HG03575 (cell line): ENCODE results near the gene SLCO4A1.

Experiments
- ATAC-seq: cut with Tn5 transposase; IDR thresholded peaks from one replicate; pipeline ENCODE4 v1.9.1; 2021; ENCODE audit not compliant: unreplicated experiment, insufficient number of reproducible peaks, low FRiP score; ENCODE audit errors: extremely low read depth

SLCO4A1 gene

DNA sequence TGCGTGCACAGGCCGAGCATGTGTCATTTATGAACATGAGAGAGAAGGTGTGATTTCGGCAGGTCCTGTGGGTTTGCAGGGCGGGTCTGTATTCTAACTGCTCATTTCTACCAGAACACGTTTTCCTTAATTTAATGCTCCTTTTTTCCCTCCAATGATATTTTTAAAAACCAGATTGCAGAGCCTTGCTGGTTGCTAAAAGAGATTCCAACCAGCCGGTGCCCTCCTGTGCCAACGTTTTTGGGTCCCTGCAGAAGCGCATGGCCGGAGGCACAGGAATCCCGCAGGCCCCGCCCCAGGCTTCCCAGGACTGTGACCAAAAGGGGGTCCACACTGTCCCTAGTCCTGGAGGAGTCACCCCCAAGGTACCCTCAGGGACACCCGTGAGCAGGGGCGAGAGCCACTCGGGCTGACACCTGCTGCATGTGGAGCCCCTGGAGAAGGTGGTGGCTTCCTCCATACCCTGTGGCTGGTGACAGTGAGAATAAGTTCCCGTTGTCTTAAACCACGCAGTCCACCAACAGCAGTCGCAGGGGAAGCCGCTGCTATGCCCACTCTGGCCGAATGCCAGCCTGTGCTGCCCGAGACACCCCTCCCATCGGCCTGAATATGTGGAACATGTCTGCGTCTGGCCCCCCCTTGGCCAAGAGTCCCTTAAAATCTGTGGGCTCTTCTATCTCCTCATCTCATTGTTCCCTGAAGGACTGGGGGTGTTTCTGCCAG lies 50.7 kb downstream of the SLCO4A1 start:
- no peak for ATAC-seq

DNA sequence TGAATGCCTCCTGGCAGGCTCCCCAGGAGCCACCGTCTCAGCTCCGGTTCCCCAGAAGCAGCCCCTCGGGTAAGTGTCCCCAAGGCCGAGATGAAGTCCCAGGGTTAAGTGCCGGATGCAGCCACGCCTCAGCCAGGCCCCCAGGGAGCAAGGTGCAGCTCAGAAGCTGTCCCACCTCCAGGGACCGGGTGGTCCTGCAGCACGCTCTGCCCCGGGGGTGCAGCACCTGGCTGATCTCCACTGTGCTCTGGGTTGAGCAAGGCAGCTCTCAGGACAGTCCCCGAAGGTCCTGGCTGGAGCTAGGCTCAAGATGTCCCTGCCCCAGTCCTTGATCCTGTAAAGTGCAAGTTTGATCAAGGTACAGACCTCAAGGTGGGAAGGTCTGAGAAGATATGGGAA lies 51.2 kb downstream of the SLCO4A1 start:
- ATAC-seq, result no peak

DNA sequence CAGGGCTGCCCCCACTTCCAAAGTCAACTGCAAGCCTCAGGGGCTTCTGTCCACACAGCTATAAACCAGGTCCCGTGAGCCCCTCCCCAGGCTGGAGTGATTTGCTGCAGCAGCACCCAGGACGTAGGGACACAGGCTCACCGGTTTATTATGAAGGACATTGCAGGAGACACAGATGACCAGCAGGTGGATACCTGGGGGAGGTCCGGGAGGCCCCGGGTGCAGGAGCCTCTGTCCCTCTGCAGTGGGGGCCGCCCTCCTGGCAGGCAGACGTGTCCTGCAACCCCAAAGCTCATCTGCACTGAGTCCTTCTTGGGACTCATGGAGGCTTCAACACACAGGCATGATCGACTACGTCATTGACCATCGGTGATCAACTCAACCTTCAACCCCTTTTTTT lies 51.8 kb downstream of the SLCO4A1 start:
- ATAC-seq, result no peak

DNA sequence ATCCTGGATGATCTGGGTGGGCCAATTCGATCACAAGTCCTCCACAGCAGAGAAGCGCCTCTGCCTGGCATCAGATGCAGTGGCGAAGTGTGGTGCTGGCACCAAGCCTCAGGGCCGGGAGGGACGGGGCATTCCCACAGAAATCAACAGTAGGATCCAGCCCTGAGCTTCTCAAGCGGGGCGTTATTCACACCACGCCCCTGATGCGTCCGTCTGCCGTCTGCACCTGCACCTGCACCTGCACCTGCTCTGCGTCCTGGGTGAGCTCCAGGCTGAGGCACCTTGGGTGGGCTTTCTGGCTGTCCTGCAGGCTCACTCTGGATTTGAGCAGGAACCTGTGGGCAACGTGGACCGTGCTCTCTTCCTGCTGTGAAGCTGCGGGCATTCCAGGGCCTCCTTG lies 52.6 kb downstream of the SLCO4A1 start:
- no peak for ATAC-seq

DNA sequence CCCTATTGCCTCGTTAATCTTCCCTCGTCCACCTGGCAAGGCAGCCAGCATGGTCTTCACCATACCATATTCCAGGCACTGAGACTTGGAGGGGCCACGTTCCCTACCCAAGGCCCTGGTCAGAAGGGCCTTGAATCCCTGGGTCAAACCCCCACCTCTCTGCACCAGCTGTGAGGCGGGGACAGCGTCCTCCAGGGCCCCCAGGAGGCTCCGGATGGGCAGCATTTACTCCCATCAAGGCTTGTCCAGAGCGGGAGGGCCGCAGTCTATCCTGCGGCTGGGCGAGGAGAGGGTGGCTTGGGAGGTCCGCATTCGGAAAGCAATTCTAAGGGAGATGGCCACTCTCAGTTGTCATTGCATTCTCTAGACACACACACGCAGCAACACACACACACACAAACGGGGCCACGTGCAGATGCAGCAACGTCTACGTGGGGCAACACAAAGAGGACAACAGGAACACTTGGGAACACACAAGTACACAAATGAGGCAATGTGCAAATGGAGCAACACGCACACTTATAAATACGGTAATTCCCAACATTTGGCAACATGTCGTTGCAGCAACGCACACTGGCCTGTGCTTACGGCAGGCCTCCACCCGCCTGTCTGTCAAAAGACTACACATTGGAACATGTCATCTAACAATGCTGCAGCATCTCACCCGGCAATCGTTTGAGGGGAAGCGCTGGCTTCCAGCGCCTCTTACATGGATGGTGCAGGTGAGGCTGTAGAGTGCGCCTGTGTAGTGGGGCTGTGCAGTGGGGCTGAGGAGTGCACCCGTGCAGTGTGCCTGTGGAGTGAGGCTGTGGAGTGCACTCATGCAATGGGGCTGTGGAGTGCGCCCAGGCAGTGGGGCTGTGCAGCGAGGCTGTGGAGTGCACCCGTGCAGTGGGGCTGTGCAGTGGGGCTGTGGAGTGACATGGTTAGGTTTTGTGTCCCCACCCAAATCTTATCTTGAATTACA lies 53.4 kb downstream of the SLCO4A1 start:
- no peak for ATAC-seq

DNA sequence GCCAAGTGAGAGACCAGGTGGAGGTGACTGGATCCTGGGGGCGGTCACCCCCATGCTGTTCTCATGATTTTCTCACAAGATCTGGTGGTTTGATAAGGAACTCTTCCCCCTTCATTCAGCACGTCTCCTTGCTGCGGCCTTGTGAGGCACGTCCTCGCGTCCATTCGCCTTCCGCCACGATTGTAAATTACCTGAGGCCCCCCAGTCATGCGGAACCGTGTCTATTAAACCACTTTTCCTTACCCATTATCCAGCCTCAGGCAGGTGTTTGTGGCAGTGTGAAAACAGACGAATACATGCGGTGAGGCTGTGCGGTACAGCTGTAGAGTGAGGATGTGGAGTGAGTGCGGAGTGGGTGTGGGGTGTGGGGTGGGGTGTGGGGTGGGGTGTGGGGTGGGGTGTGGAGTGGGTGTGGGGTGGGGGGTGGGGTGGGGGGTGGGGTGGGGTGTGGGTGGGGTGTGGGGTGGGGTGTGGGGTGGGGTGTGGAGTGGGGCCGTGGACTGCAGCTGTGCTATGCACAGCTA lies 54.2 kb downstream of the SLCO4A1 start:
- no peak for ATAC-seq

DNA sequence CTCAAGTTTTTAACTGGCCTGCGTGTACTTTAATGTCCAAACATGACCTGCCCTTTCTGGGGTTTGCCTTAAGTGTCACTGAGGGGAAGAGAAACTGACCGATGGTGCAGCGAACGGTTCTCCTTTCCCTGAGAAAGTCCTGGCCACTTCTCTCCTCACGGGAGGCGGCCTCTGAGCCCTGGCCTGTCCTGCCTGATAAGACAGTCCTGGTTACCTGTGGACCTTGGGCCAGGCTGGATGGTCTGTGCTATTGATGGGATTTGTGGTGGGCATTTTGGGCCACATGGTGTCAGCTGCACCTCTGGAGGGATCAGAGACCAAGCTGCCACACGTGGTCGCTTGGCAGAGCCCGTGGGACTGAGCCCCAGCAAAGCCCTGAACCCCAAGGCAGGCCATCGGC lies 54.7 kb downstream of the SLCO4A1 start:
- no peak for ATAC-seq

DNA sequence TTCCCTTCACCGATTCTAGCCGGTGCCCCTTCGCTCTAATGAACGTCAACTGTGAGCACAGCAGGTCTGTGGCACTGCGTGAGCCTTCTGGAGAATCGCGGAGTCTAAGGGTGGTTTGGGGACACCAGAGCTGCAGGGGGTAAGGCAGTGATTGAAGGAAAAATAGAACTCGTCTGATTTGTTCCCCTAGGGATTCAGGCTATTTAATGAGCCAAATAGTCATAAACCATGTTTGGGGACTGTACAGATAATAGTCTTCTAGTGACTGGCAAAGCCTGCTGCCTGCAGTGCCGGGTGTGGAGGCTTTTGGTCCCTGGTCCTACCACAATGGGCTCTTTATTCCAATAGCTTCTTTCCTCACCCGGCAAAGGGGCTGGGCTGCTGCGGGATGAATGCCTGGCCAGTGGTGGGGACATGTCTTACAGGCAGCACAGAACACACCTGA lies 55.2 kb downstream of the SLCO4A1 start:
- ATAC-seq, result no peak

DNA sequence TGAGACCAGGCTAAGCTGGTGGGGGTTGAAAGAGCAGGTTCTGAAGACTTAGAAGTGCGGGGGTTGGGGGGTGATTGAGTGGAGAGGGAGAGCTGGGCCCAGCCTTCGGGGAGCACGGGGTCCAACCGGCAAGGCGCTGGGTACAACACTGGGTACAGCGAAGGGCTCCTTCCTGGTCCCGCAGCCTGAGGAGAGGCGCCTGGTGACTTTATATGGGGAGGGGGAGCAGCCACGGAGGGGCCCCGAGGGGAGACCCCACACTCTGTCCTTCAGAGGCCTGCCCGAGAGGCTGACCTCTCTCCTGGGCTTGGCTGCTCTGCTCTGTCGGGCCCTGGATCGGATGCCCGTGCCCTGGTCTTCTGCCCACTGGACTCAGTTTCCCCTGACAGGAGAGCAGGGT lies 55.9 kb downstream of the SLCO4A1 start:
- ATAC-seq, result no peak

DNA sequence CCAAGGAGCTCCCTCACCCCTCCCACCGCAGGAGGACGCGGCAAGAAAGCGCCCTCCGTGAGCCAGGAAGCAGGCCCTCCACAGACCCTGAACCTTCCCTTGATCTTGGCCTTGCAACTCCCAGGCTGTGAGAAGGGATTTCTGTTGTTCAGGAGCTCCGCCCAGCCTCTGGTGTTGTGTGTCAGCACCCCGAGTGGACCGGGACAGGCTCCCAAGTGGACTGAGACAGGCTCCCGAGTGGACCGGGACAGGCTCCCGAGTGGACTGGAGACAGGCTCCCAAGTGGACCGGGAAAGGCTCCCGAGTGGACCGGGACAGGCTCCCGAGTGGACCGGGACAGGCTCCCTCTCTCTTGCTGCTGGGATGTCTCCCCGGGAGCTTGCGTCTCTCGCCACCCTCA lies 57.0 kb downstream of the SLCO4A1 start:
- ATAC-seq, result no peak

DNA sequence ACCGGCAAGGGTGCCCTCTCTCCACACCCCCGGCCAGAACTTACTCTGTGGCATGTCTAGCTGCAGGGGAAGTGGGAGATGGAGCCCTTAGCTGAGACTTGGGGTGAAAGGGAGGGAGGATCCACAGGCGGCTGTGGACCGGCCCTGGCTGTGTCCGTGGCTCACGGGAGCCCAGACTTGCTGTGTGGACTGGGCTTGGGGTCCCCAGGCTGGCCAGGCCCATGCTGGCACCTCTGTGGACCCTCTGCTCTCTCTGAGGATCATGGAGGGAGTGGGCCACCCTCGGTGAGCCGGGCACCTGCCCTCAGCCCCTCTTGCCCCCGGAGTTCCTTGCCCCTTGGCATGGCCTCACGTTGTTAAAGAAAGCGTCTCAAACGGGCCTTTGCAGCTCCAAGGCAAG lies 57.4 kb downstream of the SLCO4A1 start:
- no peak for ATAC-seq

DNA sequence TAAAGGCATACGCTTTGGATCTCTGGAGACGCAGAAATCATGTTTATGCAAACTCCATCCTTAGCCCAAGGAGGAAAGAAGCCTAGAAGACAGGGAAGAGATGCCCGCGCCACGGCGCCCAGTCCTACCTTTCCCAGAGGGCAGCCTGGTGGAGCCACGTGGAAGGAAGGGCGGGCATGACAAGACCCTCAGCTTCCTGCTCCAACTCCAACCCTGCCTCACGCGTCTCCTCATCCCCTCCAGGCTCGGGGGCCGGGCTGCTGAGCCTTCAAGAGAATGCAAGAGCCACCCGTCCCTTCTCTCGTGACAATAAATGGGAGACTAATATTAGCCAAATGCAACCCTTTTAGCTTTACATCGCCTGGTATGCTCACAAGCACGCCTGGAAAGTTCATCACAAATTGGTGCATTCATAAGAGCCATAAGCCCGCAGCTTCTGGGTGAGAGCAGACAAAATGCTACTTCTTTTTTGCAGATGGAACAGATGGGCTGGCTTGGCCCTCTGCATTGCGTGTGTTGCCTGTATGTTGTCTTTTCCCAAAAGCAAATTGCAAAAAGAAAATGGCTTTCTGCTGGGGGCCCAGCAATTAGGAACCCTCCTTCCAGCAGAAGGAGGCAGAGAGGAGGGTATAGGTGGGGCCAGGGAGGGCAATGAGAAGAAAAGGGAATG lies 58.1 kb downstream of the SLCO4A1 start:
- ATAC-seq, result no peak

DNA sequence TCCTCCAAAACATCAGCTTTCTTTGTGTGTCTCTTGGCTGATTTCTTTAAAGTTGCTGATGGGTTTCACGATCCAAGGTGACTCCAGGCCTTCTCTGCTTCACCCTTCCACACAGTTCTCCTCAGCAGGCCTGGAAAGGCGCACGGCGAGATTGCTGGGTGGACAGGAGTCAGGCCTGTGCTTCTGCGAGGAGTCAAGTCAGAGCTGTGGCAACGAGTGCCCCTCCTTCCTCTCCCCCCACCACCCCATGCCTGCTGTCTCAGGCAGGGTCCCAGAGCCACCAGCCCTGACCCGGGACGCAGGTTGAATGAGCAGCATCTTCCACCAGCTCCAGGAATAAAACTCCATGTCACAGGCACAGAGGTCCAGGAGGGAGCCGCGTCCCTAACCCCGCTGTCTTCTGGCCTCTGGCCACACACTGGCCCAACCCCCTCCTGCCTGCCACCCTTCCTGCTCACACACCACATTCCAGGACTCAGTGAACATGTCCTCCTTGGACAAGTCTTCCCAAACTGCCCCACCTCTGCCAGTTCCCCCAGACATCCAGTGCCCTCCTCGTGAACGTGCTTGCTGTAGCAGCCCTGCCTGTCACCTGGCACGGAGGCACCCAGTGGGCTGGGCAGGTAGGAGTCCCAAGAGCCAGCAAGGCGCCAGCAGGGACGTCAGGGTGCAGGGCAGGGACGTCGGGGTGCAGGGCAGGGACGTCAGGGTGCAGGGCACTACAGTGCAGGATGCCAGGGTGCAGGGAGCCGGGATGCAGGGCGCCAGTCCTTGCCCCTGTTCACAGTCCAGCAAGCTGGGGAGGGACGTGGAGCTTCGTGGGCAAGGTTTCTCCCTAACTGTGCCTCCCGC lies 59.1 kb downstream of the SLCO4A1 start:
- no peak for ATAC-seq

DNA sequence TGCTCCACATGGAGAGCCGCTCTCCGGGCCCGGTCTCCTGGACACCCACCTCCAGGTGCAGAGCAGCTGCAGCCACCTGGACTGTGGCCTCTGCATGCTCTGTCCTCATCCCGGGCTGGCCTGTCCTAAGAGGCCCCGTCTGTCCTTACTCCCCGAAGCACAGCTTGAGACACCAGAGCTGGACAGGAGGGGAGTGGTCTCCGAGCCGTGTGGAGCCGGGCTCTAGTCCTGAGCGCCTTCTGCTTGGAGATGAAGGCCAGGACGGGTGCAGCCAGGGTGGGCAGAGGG lies 59.7 kb downstream of the SLCO4A1 start:
- ATAC-seq, result no peak

DNA sequence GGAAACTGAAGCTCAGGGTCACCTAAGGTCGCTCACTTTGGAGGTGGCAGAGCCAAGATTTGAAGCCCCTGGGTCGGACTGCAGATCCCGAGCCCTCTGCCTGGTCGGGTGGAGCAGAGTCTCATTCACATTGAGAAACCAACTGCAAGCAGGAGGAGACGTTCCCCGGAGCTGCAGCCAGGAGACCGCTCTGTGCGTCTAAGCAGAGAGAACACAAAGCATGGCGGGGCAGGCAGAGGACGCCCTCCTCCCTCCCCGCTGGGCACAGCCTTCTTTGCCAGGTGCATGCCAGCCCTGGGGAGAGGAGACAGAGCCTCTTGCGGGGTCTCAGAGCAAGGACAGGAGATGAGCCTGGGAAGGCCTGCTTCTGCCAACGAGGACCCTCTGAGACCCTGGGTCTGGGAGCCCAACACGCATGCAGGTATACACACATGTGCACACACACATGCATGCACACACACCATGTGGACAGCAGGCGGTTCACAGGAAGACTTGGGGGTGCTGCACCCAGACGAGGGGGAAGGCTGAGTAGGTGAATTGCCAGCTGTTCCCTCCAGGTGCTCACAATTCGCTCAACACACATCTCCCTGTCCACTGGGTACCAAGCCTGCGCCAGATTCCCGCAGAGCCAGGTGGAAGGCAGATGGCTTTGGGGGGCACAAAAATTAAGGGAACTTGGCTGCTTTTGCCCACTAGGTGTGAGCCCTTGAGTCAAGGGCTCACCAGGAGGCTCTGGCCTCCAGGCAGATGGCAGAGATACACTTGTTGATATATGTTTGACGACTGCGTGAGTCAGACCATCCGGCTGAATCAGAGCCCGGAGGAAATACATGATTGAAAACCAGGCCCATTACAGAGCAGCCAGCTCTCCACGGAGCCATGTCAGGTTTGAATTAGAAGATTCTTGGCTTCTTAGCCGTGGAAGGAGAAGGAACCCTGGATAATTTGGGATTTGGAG lies 60.9 kb downstream of the SLCO4A1 start:
- no peak for ATAC-seq

DNA sequence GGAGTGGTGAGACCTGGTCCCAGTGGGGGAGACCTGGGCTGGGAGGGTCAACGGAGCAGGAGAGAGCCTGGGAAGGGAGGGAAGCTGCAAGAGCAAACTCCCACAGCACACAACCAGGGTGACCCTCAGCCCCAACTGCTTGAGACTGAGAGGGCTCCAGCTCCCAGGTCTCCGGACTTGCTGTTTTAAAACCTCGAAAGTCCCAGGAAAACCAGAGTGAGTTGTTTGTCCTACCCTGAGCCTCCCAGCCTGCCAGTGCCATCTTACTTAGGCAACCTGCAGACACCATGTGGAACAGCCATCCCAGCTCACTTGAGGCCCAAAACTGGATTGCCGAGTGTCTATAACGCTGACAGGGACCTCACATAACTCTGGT lies 61.5 kb downstream of the SLCO4A1 start:
- ATAC-seq, result no peak

DNA sequence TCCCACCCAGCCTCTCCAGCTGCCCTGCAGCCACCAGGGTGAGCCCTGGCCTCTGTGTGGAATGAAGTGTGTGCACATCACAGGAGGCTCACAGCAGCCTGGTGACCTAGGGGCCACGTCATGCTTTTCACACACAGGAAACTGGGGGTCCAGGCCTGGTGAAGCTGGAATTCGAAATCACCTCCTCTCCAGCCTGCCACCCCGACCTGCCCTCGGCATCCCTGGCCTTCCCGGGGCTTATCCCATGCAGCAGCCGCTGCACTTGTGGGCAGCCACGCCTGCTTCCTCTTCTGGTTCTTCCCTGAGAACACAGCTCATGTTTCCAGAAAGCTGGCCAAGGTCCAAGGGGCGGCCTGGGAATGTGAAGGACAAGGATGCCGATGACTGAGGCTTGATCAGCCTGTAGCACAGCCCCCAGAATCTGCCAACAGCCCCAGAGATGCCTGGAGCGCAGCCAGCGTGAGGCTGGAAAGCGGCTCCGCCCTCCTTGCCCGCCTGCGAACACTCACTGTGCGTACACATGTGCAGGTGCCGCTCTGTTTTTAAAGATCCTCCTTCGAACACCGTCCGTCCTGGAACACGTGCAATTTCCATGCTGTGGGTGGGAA lies 62.1 kb downstream of the SLCO4A1 start:
- ATAC-seq, result no peak
